Activated naive CD8-positive, alpha-beta T cell (primary cell): ENCODE measurements around the gene PLA2G2A.
"Not testable (repeated sequence)": the region's sequence is repeated elsewhere in the genome, so short reads cannot be mapped to it uniquely, and the experiment has no call there.

Source experiments
- H3K27ac Mint-ChIP-seq: one replicate; pipeline ENCODE4 v1.8.0; 2021; ENCODE audit warnings: mixed read lengths
- H3K27me3 Mint-ChIP-seq: one replicate; pipeline ENCODE4 v1.8.0; 2021; ENCODE audit warnings: mixed read lengths
- H3K36me3 Mint-ChIP-seq: one replicate; pipeline ENCODE4 v1.8.0; 2021; ENCODE audit warnings: mixed read lengths
- H3K4me1 Mint-ChIP-seq: one replicate; pipeline ENCODE4 v1.8.0; 2021; ENCODE audit warnings: low read depth, mixed read lengths
- H3K4me3 Mint-ChIP-seq: one replicate; pipeline ENCODE4 v1.8.0; 2021; ENCODE audit warnings: mild to moderate bottlenecking, mixed read lengths
- H3K9me3 Mint-ChIP-seq: one replicate; pipeline ENCODE4 v1.8.0; 2021; ENCODE audit warnings: low read depth, mixed read lengths

Gene PLA2G2A

GRCh38 chr1:19954059-19954458, 25.4 kb downstream of the PLA2G2A start:
- H3K27me3 Mint-ChIP-seq: peaks cover 16% of the 10 kb centered on the region
- no peak overlapping the region for H3K4me3 Mint-ChIP-seq
- no peak overlapping the region for H3K27ac Mint-ChIP-seq
- no peaks in the 10 kb centered on the region for H3K9me3 Mint-ChIP-seq
- H3K36me3 Mint-ChIP-seq: no peaks in the 10 kb centered on the region
- no peaks in the 10 kb centered on the region for H3K4me1 Mint-ChIP-seq

- Mint-ChIP-seq H3K9me3 (no peaks in the 10 kb centered on the region), H3K4me1 (no peaks in the 10 kb centered on the region), H3K4me3 (no peak overlapping the region), H3K27me3 (peaks cover 19% of the 10 kb centered on the region), H3K36me3 (no peaks in the 10 kb centered on the region), H3K27ac (no peak overlapping the region)
These were observed 30.4 kb downstream of the PLA2G2A start for GRCh38 chr1:19949016-19949415.

GRCh38 chr1:19946971-19947370, 32.4 kb downstream of the PLA2G2A start:
- H3K36me3 Mint-ChIP-seq: no peaks in the 10 kb centered on the region
- H3K9me3 Mint-ChIP-seq: no peaks in the 10 kb centered on the region
- peaks cover 14% of the 10 kb centered on the region for H3K27me3 Mint-ChIP-seq
- no peak overlapping the region for H3K4me3 Mint-ChIP-seq
- H3K4me1 Mint-ChIP-seq: no peaks in the 10 kb centered on the region
- no peak overlapping the region for H3K27ac Mint-ChIP-seq

- peaks cover 14% of the 10 kb centered on the region for H3K27me3 Mint-ChIP-seq
- H3K36me3 Mint-ChIP-seq: no peaks in the 10 kb centered on the region
- H3K27ac Mint-ChIP-seq: no peak overlapping the region
- no peak overlapping the region for H3K4me3 Mint-ChIP-seq
- H3K4me1 Mint-ChIP-seq: no peaks in the 10 kb centered on the region
- no peaks in the 10 kb centered on the region for H3K9me3 Mint-ChIP-seq
These were observed 33.1 kb downstream of the PLA2G2A start for GRCh38 chr1:19946331-19946751.

- H3K36me3 Mint-ChIP-seq: no peaks in the 10 kb centered on the region
- H3K9me3 Mint-ChIP-seq: no peaks in the 10 kb centered on the region
- no peak overlapping the region for H3K4me3 Mint-ChIP-seq
- no peak overlapping the region for H3K27ac Mint-ChIP-seq
- H3K4me1 Mint-ChIP-seq: no peaks in the 10 kb centered on the region
- peaks cover 14% of the 10 kb centered on the region for H3K27me3 Mint-ChIP-seq
These were observed 33.5 kb downstream of the PLA2G2A start for GRCh38 chr1:19945914-19946313.

- H3K9me3 Mint-ChIP-seq: no peaks in the 10 kb centered on the region
- no peak overlapping the region for H3K4me3 Mint-ChIP-seq
- H3K36me3 Mint-ChIP-seq: no peaks in the 10 kb centered on the region
- H3K4me1 Mint-ChIP-seq: no peaks in the 10 kb centered on the region
- peaks cover 7% of the 10 kb centered on the region for H3K27me3 Mint-ChIP-seq
- no peak overlapping the region for H3K27ac Mint-ChIP-seq
These were observed 36.8 kb downstream of the PLA2G2A start for GRCh38 chr1:19942657-19943056.

- H3K4me1 Mint-ChIP-seq: no peaks in the 10 kb centered on the region
- H3K27ac Mint-ChIP-seq: no peak overlapping the region
- no peaks in the 10 kb centered on the region for H3K9me3 Mint-ChIP-seq
- H3K36me3 Mint-ChIP-seq: no peaks in the 10 kb centered on the region
- H3K27me3 Mint-ChIP-seq: peaks cover 7% of the 10 kb centered on the region
- H3K4me3 Mint-ChIP-seq: no peak overlapping the region
These were observed 37.3 kb downstream of the PLA2G2A start for GRCh38 chr1:19942088-19942487.

GRCh38 chr1:19941206-19941568, 38.2 kb downstream of the PLA2G2A start:
- Mint-ChIP-seq H3K27ac (no peak overlapping the region), H3K4me3 (no peak overlapping the region), H3K27me3 (peaks cover 3% of the 10 kb centered on the region), H3K36me3 (no peaks in the 10 kb centered on the region), H3K9me3 (no peaks in the 10 kb centered on the region), H3K4me1 (no peaks in the 10 kb centered on the region)

GRCh38 chr1:19940486-19941205, 38.8 kb downstream of the PLA2G2A start:
- Mint-ChIP-seq H3K4me1 (no peaks in the 10 kb centered on the region), H3K36me3 (no peaks in the 10 kb centered on the region), H3K4me3 (no peak overlapping the region), H3K27ac (no peak overlapping the region), H3K9me3 (no peaks in the 10 kb centered on the region), H3K27me3 (peaks cover 3% of the 10 kb centered on the region)

- Mint-ChIP-seq H3K9me3 (no peaks in the 10 kb centered on the region), H3K27ac (no peak overlapping the region), H3K36me3 (no peaks in the 10 kb centered on the region), H3K4me1 (no peaks in the 10 kb centered on the region), H3K27me3 (no peaks in the 10 kb centered on the region), H3K4me3 (no peak overlapping the region)
These were observed 40.9 kb downstream of the PLA2G2A start for GRCh38 chr1:19938472-19938871.

- H3K36me3 Mint-ChIP-seq: peaks cover 6% of the 10 kb centered on the region
- no peak overlapping the region for H3K4me3 Mint-ChIP-seq
- H3K27me3 Mint-ChIP-seq: no peaks in the 10 kb centered on the region
- peaks cover 10% of the 10 kb centered on the region for H3K9me3 Mint-ChIP-seq
- no peaks in the 10 kb centered on the region for H3K4me1 Mint-ChIP-seq
- H3K27ac Mint-ChIP-seq: no peak overlapping the region
These were observed 43.2 kb downstream of the PLA2G2A start for GRCh38 chr1:19936061-19936750.

GRCh38 chr1:19934336-19934735, 45.1 kb downstream of the PLA2G2A start:
- no peaks in the 10 kb centered on the region for H3K27me3 Mint-ChIP-seq
- H3K4me3 Mint-ChIP-seq: no peak overlapping the region

GRCh38 chr1:19932866-19933265, 46.6 kb downstream of the PLA2G2A start:
- H3K4me3 Mint-ChIP-seq: no peak overlapping the region
- no peak overlapping the region for H3K27ac Mint-ChIP-seq
- H3K36me3 Mint-ChIP-seq: peaks cover 6% of the 10 kb centered on the region
- H3K9me3 Mint-ChIP-seq: peaks cover 10% of the 10 kb centered on the region
- H3K4me1 Mint-ChIP-seq: no peaks in the 10 kb centered on the region
- H3K27me3 Mint-ChIP-seq: no peaks in the 10 kb centered on the region

More at GRCh38 chr1:19934336-19934735, 45.1 kb downstream of the PLA2G2A start:
- no peaks in the 10 kb centered on the region for H3K4me1 Mint-ChIP-seq
- peaks cover 6% of the 10 kb centered on the region for H3K36me3 Mint-ChIP-seq
- H3K9me3 Mint-ChIP-seq: peaks cover 10% of the 10 kb centered on the region
- no peak overlapping the region for H3K27ac Mint-ChIP-seq

- not testable (repeated sequence) for H3K4me3 Mint-ChIP-seq, H3K27me3 Mint-ChIP-seq, H3K36me3 Mint-ChIP-seq, H3K27ac Mint-ChIP-seq, H3K4me1 Mint-ChIP-seq, H3K9me3 Mint-ChIP-seq
These were observed 52.3 kb downstream of the PLA2G2A start for GRCh38 chr1:19927130-19927421.

- Mint-ChIP-seq H3K9me3 (no peaks in the 10 kb centered on the region), H3K27ac (no peak overlapping the region), H3K4me1 (no peaks in the 10 kb centered on the region), H3K36me3 (no peaks in the 10 kb centered on the region), H3K4me3 (no peak overlapping the region), H3K27me3 (no peaks in the 10 kb centered on the region)
These were observed 52.9 kb downstream of the PLA2G2A start for GRCh38 chr1:19926296-19927129.
